ENCODE data around the gene IMP4.

DNA sequence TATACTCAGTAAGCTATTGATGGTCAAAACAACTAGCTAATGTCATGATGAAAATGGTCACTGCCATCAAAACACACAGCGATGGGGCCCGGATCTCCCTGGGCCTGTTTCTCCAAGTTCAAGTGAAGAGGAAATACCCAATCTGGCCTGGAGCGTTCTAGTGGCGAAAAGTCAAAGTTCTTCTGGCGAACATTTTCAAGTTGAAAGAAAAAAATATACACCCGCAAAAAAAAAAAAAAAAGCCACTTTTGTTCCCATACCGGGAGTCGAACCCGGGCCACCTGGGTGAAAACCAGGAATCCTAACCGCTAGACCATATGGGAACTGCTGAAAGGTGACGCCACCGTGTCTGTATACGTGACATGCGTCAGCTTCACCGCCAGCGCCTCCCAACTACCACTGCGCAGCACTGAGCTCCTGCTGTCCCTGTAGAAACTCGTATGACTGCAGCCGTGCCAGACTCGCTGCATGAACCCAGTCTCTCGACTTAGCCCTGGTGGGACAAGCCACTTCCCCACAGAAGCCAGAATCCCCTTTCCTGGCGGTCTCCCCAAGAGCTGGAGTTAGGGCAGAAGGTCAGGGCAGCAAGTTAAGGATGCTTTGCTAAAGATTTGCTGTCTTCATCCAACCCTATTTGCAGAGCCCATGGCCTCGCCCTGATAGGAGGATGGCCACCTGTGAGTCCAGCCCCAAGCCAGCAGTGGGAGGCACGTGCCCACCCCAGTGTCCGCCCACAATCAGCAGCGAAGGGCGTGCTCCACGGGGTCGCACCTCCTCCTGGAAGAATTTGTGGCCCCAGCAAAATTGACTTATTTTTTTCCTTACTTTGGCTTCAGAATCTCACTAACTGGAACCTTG lies 5.6 kb upstream of the IMP4 start:
- TF ChIP-seq, protein P1, sequence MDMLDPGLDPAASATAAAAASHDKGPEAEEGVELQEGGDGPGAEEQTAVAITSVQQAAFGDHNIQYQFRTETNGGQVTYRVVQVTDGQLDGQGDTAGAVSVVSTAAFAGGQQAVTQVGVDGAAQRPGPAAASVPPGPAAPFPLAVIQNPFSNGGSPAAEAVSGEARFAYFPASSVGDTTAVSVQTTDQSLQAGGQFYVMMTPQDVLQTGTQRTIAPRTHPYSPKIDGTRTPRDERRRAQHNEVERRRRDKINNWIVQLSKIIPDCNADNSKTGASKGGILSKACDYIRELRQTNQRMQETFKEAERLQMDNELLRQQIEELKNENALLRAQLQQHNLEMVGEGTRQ (IDR thresholded peaks at IDR 0.05; ENCODE audit: low read depth, low read length): peak; percentile 74
- TF ChIP-seq, protein P2, sequence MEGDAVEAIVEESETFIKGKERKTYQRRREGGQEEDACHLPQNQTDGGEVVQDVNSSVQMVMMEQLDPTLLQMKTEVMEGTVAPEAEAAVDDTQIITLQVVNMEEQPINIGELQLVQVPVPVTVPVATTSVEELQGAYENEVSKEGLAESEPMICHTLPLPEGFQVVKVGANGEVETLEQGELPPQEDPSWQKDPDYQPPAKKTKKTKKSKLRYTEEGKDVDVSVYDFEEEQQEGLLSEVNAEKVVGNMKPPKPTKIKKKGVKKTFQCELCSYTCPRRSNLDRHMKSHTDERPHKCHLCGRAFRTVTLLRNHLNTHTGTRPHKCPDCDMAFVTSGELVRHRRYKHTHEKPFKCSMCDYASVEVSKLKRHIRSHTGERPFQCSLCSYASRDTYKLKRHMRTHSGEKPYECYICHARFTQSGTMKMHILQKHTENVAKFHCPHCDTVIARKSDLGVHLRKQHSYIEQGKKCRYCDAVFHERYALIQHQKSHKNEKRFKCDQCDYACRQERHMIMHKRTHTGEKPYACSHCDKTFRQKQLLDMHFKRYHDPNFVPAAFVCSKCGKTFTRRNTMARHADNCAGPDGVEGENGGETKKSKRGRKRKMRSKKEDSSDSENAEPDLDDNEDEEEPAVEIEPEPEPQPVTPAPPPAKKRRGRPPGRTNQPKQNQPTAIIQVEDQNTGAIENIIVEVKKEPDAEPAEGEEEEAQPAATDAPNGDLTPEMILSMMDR (conservative IDR thresholded peaks at IDR 0.05; ENCODE audit: low read depth, low read length): 0 out of 2 replicates have a peak, but pooled peaks have one; percentile 6
- TF ChIP-seq RAD21 (IDR thresholded peaks at IDR 0.05; ENCODE audit: low read length) (no peak), RFX5 (IDR thresholded peaks at IDR 0.05; ENCODE audit: low read depth, low read length) (no peak), CHD1 (IDR thresholded peaks at IDR 0.05; ENCODE audit: low read depth, low read length) (no peak), MAZ (IDR thresholded peaks at IDR 0.05; ENCODE audit: borderline replicate concordance, low read depth, low read length) (no peak), POLR2A (IDR thresholded peaks at IDR 0.05; ENCODE audit: low read depth, low read length) (peak; percentile 97), SMC3 (IDR thresholded peaks at IDR 0.05; ENCODE audit: low read depth, low read length) (no peak), RCOR1 (IDR thresholded peaks at IDR 0.05; ENCODE audit: insufficient replicate concordance, low read length) (no peak), BHLHE40 (IDR thresholded peaks at IDR 0.05; ENCODE audit: low read depth, low read length) (peak; percentile 84; the same call in 1 of the 2 replicates), MAFK (IDR thresholded peaks at IDR 0.05; ENCODE audit: low read depth, low read length) (no peak), FOS (IDR thresholded peaks at IDR 0.05; ENCODE audit: low read depth, low read length) (peak; percentile 93)
- TF ChIP-seq, protein P3, sequence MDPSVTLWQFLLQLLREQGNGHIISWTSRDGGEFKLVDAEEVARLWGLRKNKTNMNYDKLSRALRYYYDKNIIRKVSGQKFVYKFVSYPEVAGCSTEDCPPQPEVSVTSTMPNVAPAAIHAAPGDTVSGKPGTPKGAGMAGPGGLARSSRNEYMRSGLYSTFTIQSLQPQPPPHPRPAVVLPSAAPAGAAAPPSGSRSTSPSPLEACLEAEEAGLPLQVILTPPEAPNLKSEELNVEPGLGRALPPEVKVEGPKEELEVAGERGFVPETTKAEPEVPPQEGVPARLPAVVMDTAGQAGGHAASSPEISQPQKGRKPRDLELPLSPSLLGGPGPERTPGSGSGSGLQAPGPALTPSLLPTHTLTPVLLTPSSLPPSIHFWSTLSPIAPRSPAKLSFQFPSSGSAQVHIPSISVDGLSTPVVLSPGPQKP (IDR thresholded peaks at IDR 0.05; ENCODE audit: borderline replicate concordance, low read depth, low read length): no peak
